H9 (cell line): Measurements from ENCODE around the gene DPF3. TPM values are rescaled to one million over a fixed set of nuclear protein-coding genes. Genes with fewer than 3 reads are reported as not detected.

Experiments
- DNase-seq: peaks from one replicate; pipeline ENCODE4 v3.0.0-alpha.2; 2017
- H2AFZ ChIP-seq: one replicate; pipeline ENCODE4 v1.6.1; 2013; ENCODE audit warnings: mild to moderate bottlenecking, low read length, control low read depth, moderate library complexity
- H2AK5ac ChIP-seq: 2 replicates; pipeline ENCODE4 v1.6.1; 2013; ENCODE audit warnings: low read length, control low read depth, mixed read lengths; ENCODE audit not compliant: insufficient read length
- H2BK120ac ChIP-seq: one replicate; pipeline ENCODE4 v1.6.1; 2013; ENCODE audit warnings: low read depth, mild to moderate bottlenecking, low read length, control low read depth, inconsistent platforms; ENCODE audit not compliant: poor library complexity, severe bottlenecking
- H2BK12ac ChIP-seq: 2 replicates; pipeline ENCODE4 v1.6.1; 2013; ENCODE audit warnings: low read length, control low read depth, mixed read lengths, low read depth; ENCODE audit not compliant: insufficient read length
- H2BK15ac ChIP-seq: 2 replicates; pipeline ENCODE4 v1.6.1; 2013; ENCODE audit warnings: low read depth, low read length, control low read depth
- H2BK20ac ChIP-seq: one replicate; pipeline ENCODE4 v1.6.1; 2013; ENCODE audit warnings: low read depth, mild to moderate bottlenecking, low read length, control low read depth, inconsistent platforms; ENCODE audit not compliant: poor library complexity, severe bottlenecking
- H2BK5ac ChIP-seq: 2 replicates; pipeline ENCODE4 v1.6.1; 2013; ENCODE audit warnings: low read length, control low read depth, mixed read lengths; ENCODE audit not compliant: insufficient read length
- H3K14ac ChIP-seq: 2 replicates; pipeline ENCODE4 v1.6.1; 2013; ENCODE audit warnings: low read length, control low read depth; ENCODE audit not compliant: insufficient read depth
- H3K18ac ChIP-seq: 2 replicates; pipeline ENCODE4 v1.6.1; 2013; ENCODE audit warnings: low read depth, mild to moderate bottlenecking, mixed read lengths, low read length, control low read depth; ENCODE audit not compliant: insufficient read length
- H3K23ac ChIP-seq: 2 replicates; pipeline ENCODE4 v1.6.1; 2013; ENCODE audit warnings: low read length, control low read depth, mixed read lengths, low read depth; ENCODE audit not compliant: insufficient read length
- H3K23me2 ChIP-seq: 2 replicates; pipeline ENCODE4 v1.6.1; 2013; ENCODE audit warnings: low read depth, mild to moderate bottlenecking, mixed read lengths, low read length, control low read depth; ENCODE audit not compliant: insufficient read length, poor library complexity, severe bottlenecking
- H3K27ac ChIP-seq: 2 replicates; pipeline ENCODE4 v1.5.1; 2013; ENCODE audit warnings: low read length, control low read depth, mixed read lengths, low read depth; ENCODE audit not compliant: insufficient read length
- H3K27me3 ChIP-seq: 2 replicates; pipeline ENCODE4 v1.6.1; 2013; ENCODE audit warnings: low read length, control low read depth, inconsistent platforms; ENCODE audit not compliant: insufficient read depth
- H3K4ac ChIP-seq: 2 replicates; pipeline ENCODE4 v1.6.1; 2013; ENCODE audit warnings: low read depth, mild to moderate bottlenecking, control low read depth, inconsistent platforms, low read length, moderate library complexity
- H3K4me1 ChIP-seq: 2 replicates; pipeline ENCODE4 v1.6.1; 2013; ENCODE audit warnings: low read length, control low read depth, inconsistent platforms; ENCODE audit not compliant: insufficient read depth
- H3K4me2 ChIP-seq: 2 replicates; pipeline ENCODE4 v1.6.1; 2013; ENCODE audit warnings: low read length, control low read depth, mixed read lengths; ENCODE audit not compliant: insufficient read length, insufficient read depth
- H3K56ac ChIP-seq: 2 replicates; pipeline ENCODE4 v1.6.1; 2013; ENCODE audit warnings: low read depth, mild to moderate bottlenecking, mixed read lengths, low read length, control low read depth; ENCODE audit not compliant: insufficient read length
- H3K79me1 ChIP-seq: 2 replicates; pipeline ENCODE4 v1.6.1; 2013; ENCODE audit warnings: low read depth, mild to moderate bottlenecking, moderate library complexity, low read length, control low read depth, inconsistent platforms; ENCODE audit not compliant: insufficient read depth, poor library complexity, severe bottlenecking
- H3K79me2 ChIP-seq: 2 replicates; pipeline ENCODE4 v1.6.1; 2013; ENCODE audit warnings: low read length, control low read depth, inconsistent platforms; ENCODE audit not compliant: insufficient read depth
- H3K9ac ChIP-seq: 2 replicates; pipeline ENCODE4 v1.6.1; 2013; ENCODE audit warnings: low read length, control low read depth, mixed read lengths; ENCODE audit not compliant: insufficient read length; ENCODE audit errors: extremely low read depth
- H3K9me3 ChIP-seq: one replicate; pipeline ENCODE4 v1.6.1; 2013; ENCODE audit warnings: low read depth, low read length, inconsistent platforms; ENCODE audit not compliant: control insufficient read depth
- H3T11ph ChIP-seq: one replicate; pipeline ENCODE4 v1.6.1; 2013; ENCODE audit warnings: mild to moderate bottlenecking, low read length, control low read depth, inconsistent platforms
- H4K20me1 ChIP-seq: one replicate; pipeline ENCODE4 v1.6.1; 2013; ENCODE audit not compliant: control insufficient read depth, insufficient read length, insufficient read depth
- H4K5ac ChIP-seq: 2 replicates; pipeline ENCODE4 v1.6.1; 2013; ENCODE audit warnings: low read depth, mild to moderate bottlenecking, mixed read lengths, low read length, control low read depth; ENCODE audit not compliant: insufficient read length
- H4K8ac ChIP-seq: replicated peaks from 2 replicates; pipeline ENCODE4 v1.6.1; 2013; ENCODE audit warnings: low read length, control low read depth, mixed read lengths, low read depth; ENCODE audit not compliant: insufficient read length
- H4K91ac ChIP-seq: 2 replicates; pipeline ENCODE4 v1.6.1; 2013; ENCODE audit warnings: low read depth, mild to moderate bottlenecking, moderate library complexity, mixed read lengths, low read length, control low read depth; ENCODE audit not compliant: insufficient read length
- H3K27ac Mint-ChIP-seq, 3 experiments: 2 replicates in 2 of 3; 3 replicates in 1 of 3; pipeline ENCODE4 v1.8.0; 2020 to 2021; ENCODE audit warnings: mixed read lengths in 3 of 3, mild to moderate bottlenecking in 1 of 3, moderate library complexity in 1 of 3
- H3K27me3 Mint-ChIP-seq: 2 replicates; pipeline ENCODE4 v1.8.0; 2021; ENCODE audit warnings: low read depth, mild to moderate bottlenecking, moderate library complexity, mixed read lengths
- H3K36me3 Mint-ChIP-seq, 3 experiments: 2 replicates in 2 of 3; 3 replicates in 1 of 3; pipeline ENCODE4 v1.8.0; 2020 to 2021; ENCODE audit warnings: low read depth in 3 of 3, mixed read lengths in 3 of 3; ENCODE audit not compliant: insufficient read depth in 1 of 3
- H3K4me1 Mint-ChIP-seq, 2 experiments: 2 replicates each; pipeline ENCODE4 v1.8.0; 2020; ENCODE audit warnings: mixed read lengths in 2 of 2
- H3K4me3 Mint-ChIP-seq, 2 experiments: 2 replicates in 1 of 2; 3 replicates in 1 of 2; pipeline ENCODE4 v1.8.0; 2020 to 2021; ENCODE audit warnings: mild to moderate bottlenecking in 2 of 2, mixed read lengths in 2 of 2, moderate library complexity in 1 of 2
- H3K9me3 Mint-ChIP-seq, 2 experiments: 2 replicates in 1 of 2; 3 replicates in 1 of 2; pipeline ENCODE4 v1.8.0; 2020; ENCODE audit warnings: mild to moderate bottlenecking in 2 of 2, mixed read lengths in 2 of 2, moderate library complexity in 1 of 2
- WGBS: extraction: QIAGEN DNeasy Blood & Tissue Kit; methylation state at CpG from one replicate; pipeline ENCODE4 v1.1.7; 2013; ENCODE audit warnings: missing lambda C conversion rate, low lambda C conversion rate, mixed read lengths; ENCODE audit not compliant: insufficient read length; ENCODE audit errors: extremely low coverage; 5-methylcytosine and 5-hydroxymethylcytosine counted together
- total RNA-seq: library from RNA; stranded (reverse); gene quantifications from 2 replicates; pipeline ENCODE4 v1.2.1, GENCODE V29; 2021
- TF ChIP-seq, protein P1 (sequence below): fragments of 200-600 bp; sonication (generic); conservative IDR thresholded peaks from 3 replicates; pipeline ENCODE4 v1.8.0; 2021; ENCODE audit warnings: antibody characterized with exemption, mild to moderate bottlenecking

DPF3 gene
- total RNA-seq, 1 experiment from 2014 or later = not detected

DNA sequence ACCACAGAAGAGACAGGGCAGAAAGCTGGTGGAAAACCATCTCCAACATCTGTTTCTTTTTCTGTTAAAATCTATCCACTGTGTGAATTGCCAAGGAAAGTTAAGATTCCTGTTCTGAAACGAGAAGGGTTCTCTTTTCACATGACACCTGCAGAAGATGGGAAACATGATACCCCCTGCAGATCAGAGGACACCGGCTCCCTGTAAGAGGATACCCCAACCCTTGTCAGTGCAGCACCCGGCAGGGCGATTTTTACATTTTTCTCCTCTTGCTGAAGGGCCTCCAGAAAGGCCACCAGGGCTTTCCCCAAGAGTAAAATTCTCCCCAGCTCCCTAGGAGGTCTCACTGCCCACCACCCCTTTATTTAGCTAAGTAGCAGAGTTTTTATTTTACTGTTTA lies 48.2 kb downstream of the DPF3 start:
- H2AFZ ChIP-seq = no peak overlapping the region
- no peaks in the 10 kb centered on the region for H3K9me3 Mint-ChIP-seq
- DNase-seq = no peak
- no peak overlapping the region for H2BK12ac ChIP-seq
- no peak overlapping the region for H2AK5ac ChIP-seq
- H3K4me2 ChIP-seq = no peak overlapping the region
- H3K27ac ChIP-seq = no peak overlapping the region
- H3T11ph ChIP-seq = no peak overlapping the region
- no peaks in the 10 kb centered on the region; the same call in none of the 2 replicates for H3K27me3 Mint-ChIP-seq
- no peak overlapping the region for H4K91ac ChIP-seq
- no peak overlapping the region for H3K4me3 Mint-ChIP-seq
- TF ChIP-seq, protein P1, sequence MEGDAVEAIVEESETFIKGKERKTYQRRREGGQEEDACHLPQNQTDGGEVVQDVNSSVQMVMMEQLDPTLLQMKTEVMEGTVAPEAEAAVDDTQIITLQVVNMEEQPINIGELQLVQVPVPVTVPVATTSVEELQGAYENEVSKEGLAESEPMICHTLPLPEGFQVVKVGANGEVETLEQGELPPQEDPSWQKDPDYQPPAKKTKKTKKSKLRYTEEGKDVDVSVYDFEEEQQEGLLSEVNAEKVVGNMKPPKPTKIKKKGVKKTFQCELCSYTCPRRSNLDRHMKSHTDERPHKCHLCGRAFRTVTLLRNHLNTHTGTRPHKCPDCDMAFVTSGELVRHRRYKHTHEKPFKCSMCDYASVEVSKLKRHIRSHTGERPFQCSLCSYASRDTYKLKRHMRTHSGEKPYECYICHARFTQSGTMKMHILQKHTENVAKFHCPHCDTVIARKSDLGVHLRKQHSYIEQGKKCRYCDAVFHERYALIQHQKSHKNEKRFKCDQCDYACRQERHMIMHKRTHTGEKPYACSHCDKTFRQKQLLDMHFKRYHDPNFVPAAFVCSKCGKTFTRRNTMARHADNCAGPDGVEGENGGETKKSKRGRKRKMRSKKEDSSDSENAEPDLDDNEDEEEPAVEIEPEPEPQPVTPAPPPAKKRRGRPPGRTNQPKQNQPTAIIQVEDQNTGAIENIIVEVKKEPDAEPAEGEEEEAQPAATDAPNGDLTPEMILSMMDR = no peak
- H3K56ac ChIP-seq = no peak overlapping the region
- no peak overlapping the region for H4K5ac ChIP-seq
- no peak overlapping the region for H2BK20ac ChIP-seq
- WGBS = no CpG with 5 or more reads among the region's 4 CpGs
- H3K36me3 Mint-ChIP-seq = peaks cover 0 to 1% (median 0%) of the 10 kb centered on the region in 3 experiments; a peak in 1 of 7 replicates
- H3K79me2 ChIP-seq = no peaks in the 10 kb centered on the region
- H3K23me2 ChIP-seq = no peaks in the 10 kb centered on the region
- H3K18ac ChIP-seq = no peak overlapping the region
- no peaks in the 10 kb centered on the region for H3K9me3 ChIP-seq
- H3K4me1 ChIP-seq = no peaks in the 10 kb centered on the region
- peaks cover 6 to 9% of the 10 kb centered on the region in 2 experiments for H3K4me1 Mint-ChIP-seq
- no peak overlapping the region for H3K23ac ChIP-seq
- no peak overlapping the region for H3K14ac ChIP-seq
- H3K4ac ChIP-seq = no peak overlapping the region
- no peak overlapping the region for H2BK120ac ChIP-seq
- H3K79me1 ChIP-seq = no peaks in the 10 kb centered on the region
- H3K27me3 ChIP-seq = no peaks in the 10 kb centered on the region; the same call in 1 of the 2 replicates
- H3K27ac Mint-ChIP-seq = no peak overlapping the region
- H2BK15ac ChIP-seq = no peak overlapping the region
- H4K20me1 ChIP-seq = no peaks in the 10 kb centered on the region
- no peak overlapping the region for H3K9ac ChIP-seq
- H2BK5ac ChIP-seq = no peak overlapping the region
- H4K8ac ChIP-seq = no peak overlapping the region
